Activated CD8-positive, alpha-beta memory T cell treated with anti-CD3 and anti-CD28 coated beads, Interleukin-2, amount 10 ng/mL, durations not matched to agents 7 days and 5 days (primary cell): ENCODE measurements around the gene HSD17B8. TPM values are rescaled to one million over a fixed set of nuclear protein-coding genes. Genes with fewer than 3 reads are reported as not detected.
"Not testable (repeated sequence)": the region's sequence is repeated elsewhere in the genome, so short reads cannot be mapped to it uniquely, and the experiment has no call there.

ENCODE experiments used
- ATAC-seq: fragments of 150-1000 bp; cut with Tn5 transposase; one replicate; pipeline ENCODE4 v1.10.0; 2021; ENCODE audit warnings: moderate library complexity
- CTCF ChIA-PET: fragments of 350-600 bp; sonication (Branson Sonifier 250); formaldehyde crosslinking; loops from one replicate; lab custom pipeline; 2021; ENCODE audit warnings: antibody characterized with exemption; lab: Charles Lee
- DNase-seq: peaks from one replicate; pipeline ENCODE4 v3.0.0-alpha.2; 2020
- H3K27ac Mint-ChIP-seq: one replicate; pipeline ENCODE4 v1.8.0; 2021; ENCODE audit warnings: mild to moderate bottlenecking, mixed read lengths
- H3K27me3 Mint-ChIP-seq: one replicate; pipeline ENCODE4 v1.8.0; 2021; ENCODE audit warnings: mixed read lengths
- H3K36me3 Mint-ChIP-seq: one replicate; pipeline ENCODE4 v1.8.0; 2021; ENCODE audit warnings: mild to moderate bottlenecking, mixed read lengths
- H3K4me1 Mint-ChIP-seq: one replicate; pipeline ENCODE4 v1.8.0; 2021; ENCODE audit warnings: mixed read lengths
- H3K4me3 Mint-ChIP-seq: one replicate; pipeline ENCODE4 v1.8.0; 2021; ENCODE audit warnings: mild to moderate bottlenecking, moderate library complexity, mixed read lengths
- H3K9me3 Mint-ChIP-seq: one replicate; pipeline ENCODE4 v1.8.0; 2022; ENCODE audit warnings: low read depth, mixed read lengths
- total RNA-seq, 2 experiments: library from RNA; stranded (reverse); gene quantifications; one replicate each; pipeline ENCODE4 v1.2.3, GENCODE V29; 2021

HSD17B8 gene
- total RNA-seq, 2 experiments from 2014 or later = 18.6 to 20.9 TPM

GRCh38 chr6:33226503-33227120 is 22.2 kb downstream of the HSD17B8 start:
- H3K27ac Mint-ChIP-seq, DNase-seq, H3K36me3 Mint-ChIP-seq, H3K4me1 Mint-ChIP-seq, ATAC-seq, H3K4me3 Mint-ChIP-seq, H3K9me3 Mint-ChIP-seq: not testable (repeated sequence)
- peaks cover 50% of the 10 kb centered on the region for H3K27me3 Mint-ChIP-seq
- CTCF ChIA-PET = interaction anchor here (0.5 to 1.6 kb wide), 3 partner anchors 11 to 21 kb away, joined by 3 to 5 read pairs (median 4); no protein-coding TSS in a partner anchor

GRCh38 chr6:33235221-33235634 is 30.8 kb downstream of the HSD17B8 start:
- CTCF ChIA-PET = interaction anchor here (1.0 kb wide), 1 partner anchor 13 kb away, joined by 3 read pairs; no protein-coding TSS in a partner anchor
- no peak for ATAC-seq
- H3K36me3 Mint-ChIP-seq = no peaks in the 10 kb centered on the region
- H3K4me3 Mint-ChIP-seq = no peak overlapping the region
- H3K9me3 Mint-ChIP-seq = no peaks in the 10 kb centered on the region
- no peak for DNase-seq
- peaks cover 42% of the 10 kb centered on the region for H3K27me3 Mint-ChIP-seq
- H3K4me1 Mint-ChIP-seq = no peaks in the 10 kb centered on the region
- H3K27ac Mint-ChIP-seq = no peak overlapping the region

GRCh38 chr6:33236328-33236727 is 31.9 kb downstream of the HSD17B8 start:
- Mint-ChIP-seq H3K27ac (no peak overlapping the region), H3K4me3 (no peak overlapping the region), H3K4me1 (peaks cover 2% of the 10 kb centered on the region), H3K36me3 (no peaks in the 10 kb centered on the region), H3K27me3 (peaks cover 45% of the 10 kb centered on the region), H3K9me3 (no peaks in the 10 kb centered on the region)
- ATAC-seq = no peak
- CTCF ChIA-PET = interaction anchor here (0.7 kb wide), 1 partner anchor 38 kb away, joined by 3 read pairs; no protein-coding TSS in a partner anchor
- DNase-seq = no peak

GRCh38 chr6:33236852-33237251 is 32.4 kb downstream of the HSD17B8 start:
- no peaks in the 10 kb centered on the region for H3K9me3 Mint-ChIP-seq
- DNase-seq (no peak), ATAC-seq (no peak)
- H3K27me3 Mint-ChIP-seq = peaks cover 45% of the 10 kb centered on the region
- CTCF ChIA-PET = interaction anchor here (0.7 to 1.2 kb wide), 2 partner anchors 10 to 39 kb away, joined by 3 to 4 read pairs; no protein-coding TSS in a partner anchor
- H3K4me1 Mint-ChIP-seq = peaks cover 6% of the 10 kb centered on the region
- H3K27ac Mint-ChIP-seq = no peak overlapping the region
- H3K36me3 Mint-ChIP-seq = no peaks in the 10 kb centered on the region
- no peak overlapping the region for H3K4me3 Mint-ChIP-seq

- peaks cover 12% of the 10 kb centered on the region for H3K4me1 Mint-ChIP-seq
- no peak for DNase-seq
- H3K27ac Mint-ChIP-seq = no peak overlapping the region
- H3K36me3 Mint-ChIP-seq = no peaks in the 10 kb centered on the region
- CTCF ChIA-PET = interaction anchor here (1.0 to 1.4 kb wide), 4 partner anchors 11 to 113 kb away, joined by 3 to 5 read pairs (median 4); no protein-coding TSS in a partner anchor
- no peaks in the 10 kb centered on the region for H3K9me3 Mint-ChIP-seq
- H3K27me3 Mint-ChIP-seq = peaks cover 48% of the 10 kb centered on the region
- no peak for ATAC-seq
- no peak overlapping the region for H3K4me3 Mint-ChIP-seq
These were observed 33.3 kb downstream of the HSD17B8 start for GRCh38 chr6:33237741-33238140.

- Mint-ChIP-seq H3K27ac (no peak overlapping the region), H3K4me3 (peak overlapping the region; percentile 25), H3K27me3 (peaks cover 44% of the 10 kb centered on the region), H3K36me3 (no peaks in the 10 kb centered on the region), H3K4me1 (peaks cover 12% of the 10 kb centered on the region), H3K9me3 (no peaks in the 10 kb centered on the region)
- peak; percentile 75 for ATAC-seq
- CTCF ChIA-PET = interaction anchor here (2.1 to 2.2 kb wide), 2 partner anchors 80 to 124 kb away, joined by 5 to 6 read pairs; no protein-coding TSS in a partner anchor
- DNase-seq = no peak
These were observed 37.5 kb downstream of the HSD17B8 start for GRCh38 chr6:33241968-33242367.

GRCh38 chr6:33243476-33243875 is 39.0 kb downstream of the HSD17B8 start:
- Mint-ChIP-seq H3K27ac (no peak overlapping the region), H3K4me1 (peaks cover 16% of the 10 kb centered on the region)
- CTCF ChIA-PET = interaction anchor here (0.7 to 2.1 kb wide), 5 partner anchors 23 to 117 kb away, joined by 3 to 6 read pairs (median 3); no protein-coding TSS in a partner anchor

GRCh38 chr6:33247977-33248642 is 43.7 kb downstream of the HSD17B8 start:
- H3K27ac Mint-ChIP-seq = peak overlapping the region; percentile 94
- H3K9me3 Mint-ChIP-seq = no peaks in the 10 kb centered on the region
- H3K36me3 Mint-ChIP-seq = peaks cover 21% of the 10 kb centered on the region
- H3K4me1 Mint-ChIP-seq = peaks cover 37% of the 10 kb centered on the region
- peak overlapping the region; percentile 90 for H3K4me3 Mint-ChIP-seq
- ATAC-seq (peak; percentile 42), DNase-seq (peak; percentile 95)
- H3K27me3 Mint-ChIP-seq = peaks cover 15% of the 10 kb centered on the region
- CTCF ChIA-PET = interaction anchor here (0.5 to 6.2 kb wide), 47 partner anchors 8 to 410 kb away, joined by 3 to 108 read pairs (median 5); partner anchors contain the start of genes B3GALT4, HLA-DMA, HLA-DPA1 and HLA-DPB1

More at GRCh38 chr6:33243476-33243875, 39.0 kb downstream of the HSD17B8 start:
- H3K9me3 Mint-ChIP-seq = no peaks in the 10 kb centered on the region
- H3K27me3 Mint-ChIP-seq = peaks cover 36% of the 10 kb centered on the region
- H3K36me3 Mint-ChIP-seq = no peaks in the 10 kb centered on the region
- H3K4me3 Mint-ChIP-seq = no peak overlapping the region
- DNase-seq (no peak), ATAC-seq (no peak)

GRCh38 chr6:33248643-33248931 is 44.1 kb downstream of the HSD17B8 start:
- DNase-seq (peak; percentile 66), ATAC-seq (peak; percentile 8)
- Mint-ChIP-seq H3K9me3 (no peaks in the 10 kb centered on the region), H3K36me3 (peaks cover 21% of the 10 kb centered on the region), H3K4me1 (peaks cover 37% of the 10 kb centered on the region), H3K27ac (peak overlapping the region; percentile 94), H3K4me3 (peak overlapping the region; percentile 90), H3K27me3 (peaks cover 11% of the 10 kb centered on the region)
- CTCF ChIA-PET = interaction anchor here (0.8 to 6.2 kb wide), 44 partner anchors 8 to 410 kb away, joined by 3 to 108 read pairs (median 6); partner anchors contain the start of genes B3GALT4, HLA-DMA, HLA-DPA1 and HLA-DPB1

- H3K27me3 Mint-ChIP-seq = peaks cover 10% of the 10 kb centered on the region
- peaks cover 21% of the 10 kb centered on the region for H3K36me3 Mint-ChIP-seq
- no peaks in the 10 kb centered on the region for H3K9me3 Mint-ChIP-seq
- H3K4me3 Mint-ChIP-seq = peak overlapping the region; percentile 90
- peaks cover 37% of the 10 kb centered on the region for H3K4me1 Mint-ChIP-seq
- DNase-seq = peak; percentile 99
- peak; percentile 93 for ATAC-seq
- H3K27ac Mint-ChIP-seq = peak overlapping the region; percentile 94
- CTCF ChIA-PET = interaction anchor here (0.8 to 6.2 kb wide), 41 partner anchors 9 to 411 kb away, joined by 3 to 108 read pairs (median 6); partner anchors contain the start of genes B3GALT4, HLA-DPA1, HLA-DPB1 and HSD17B8
These were observed 44.7 kb downstream of the HSD17B8 start for GRCh38 chr6:33248932-33249731.

- H3K9me3 Mint-ChIP-seq = no peaks in the 10 kb centered on the region
- H3K4me1 Mint-ChIP-seq = peaks cover 37% of the 10 kb centered on the region
- peak overlapping the region; percentile 94 for H3K27ac Mint-ChIP-seq
- CTCF ChIA-PET = interaction anchor here (0.8 to 6.2 kb wide), 15 partner anchors 10 to 411 kb away, joined by 3 to 108 read pairs (median 21); partner anchors contain the start of genes B3GALT4, HSD17B8, PFDN6 and RING1
- DNase-seq (peak; percentile 48), ATAC-seq (no peak)
- H3K36me3 Mint-ChIP-seq = peaks cover 24% of the 10 kb centered on the region
- peak overlapping the region; percentile 90 for H3K4me3 Mint-ChIP-seq
- peaks cover 10% of the 10 kb centered on the region for H3K27me3 Mint-ChIP-seq
These were observed 45.5 kb downstream of the HSD17B8 start for GRCh38 chr6:33249732-33250630.

GRCh38 chr6:33250731-33251130 is 46.3 kb downstream of the HSD17B8 start:
- ATAC-seq (no peak), DNase-seq (no peak)
- Mint-ChIP-seq H3K36me3 (peaks cover 27% of the 10 kb centered on the region), H3K4me1 (peaks cover 38% of the 10 kb centered on the region), H3K27me3 (peaks cover 10% of the 10 kb centered on the region), H3K27ac (peak overlapping the region; percentile 94), H3K9me3 (no peaks in the 10 kb centered on the region), H3K4me3 (no peak overlapping the region)
- CTCF ChIA-PET = interaction anchor here (1.5 to 5.2 kb wide), 6 partner anchors 20 to 112 kb away, joined by 4 to 46 read pairs (median 27); partner anchors contain the start of genes B3GALT4, RING1, RPS18 and RXRB
